Prostate gland (tissue), 2 donors: ENCODE measurements around the gene SEPTIN2.

Experiments used
- POLR2AphosphoS5 ChIP-seq: sonication (generic); formaldehyde crosslinking; IDR thresholded peaks from one replicate; pipeline ENCODE4 v1.6.1; 2017; ENCODE audit warnings: antibody characterized with exemption
- TF ChIP-seq, protein P1 (sequence below), 4 experiments: fragments of 200-600 bp in 2 of 4; fragments of 450-650 bp in 2 of 4; sonication (generic) in 2 of 4; IDR thresholded peaks; 1 replicate in 3 of 4; 2 replicates in 1 of 4; pipeline ENCODE4 v1.5.1; 2016 to 2019; ENCODE audit warnings: antibody characterized with exemption in 4 of 4, mild to moderate bottlenecking in 2 of 4, moderate library complexity in 2 of 4

DNA sequence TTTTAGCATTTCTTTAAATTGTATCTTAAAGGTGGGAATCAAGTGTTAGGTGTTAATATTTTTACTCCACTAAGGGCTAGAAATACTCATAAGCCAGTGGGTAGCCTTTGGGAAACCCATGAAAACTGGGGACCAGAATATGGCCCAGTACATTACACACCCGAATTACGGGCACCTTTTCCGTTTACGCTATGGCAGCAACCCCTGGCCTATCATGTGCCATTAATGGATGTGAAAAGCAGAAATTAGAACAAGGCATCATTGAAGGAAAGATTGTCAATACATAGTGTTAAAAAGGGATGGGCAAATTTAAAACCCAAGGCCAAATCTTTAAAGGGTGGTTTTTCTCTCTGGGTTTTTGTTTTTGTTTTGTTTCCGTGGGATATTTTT, 41.1 kb downstream of the SEPTIN2 start:
- TF ChIP-seq, protein P1, sequence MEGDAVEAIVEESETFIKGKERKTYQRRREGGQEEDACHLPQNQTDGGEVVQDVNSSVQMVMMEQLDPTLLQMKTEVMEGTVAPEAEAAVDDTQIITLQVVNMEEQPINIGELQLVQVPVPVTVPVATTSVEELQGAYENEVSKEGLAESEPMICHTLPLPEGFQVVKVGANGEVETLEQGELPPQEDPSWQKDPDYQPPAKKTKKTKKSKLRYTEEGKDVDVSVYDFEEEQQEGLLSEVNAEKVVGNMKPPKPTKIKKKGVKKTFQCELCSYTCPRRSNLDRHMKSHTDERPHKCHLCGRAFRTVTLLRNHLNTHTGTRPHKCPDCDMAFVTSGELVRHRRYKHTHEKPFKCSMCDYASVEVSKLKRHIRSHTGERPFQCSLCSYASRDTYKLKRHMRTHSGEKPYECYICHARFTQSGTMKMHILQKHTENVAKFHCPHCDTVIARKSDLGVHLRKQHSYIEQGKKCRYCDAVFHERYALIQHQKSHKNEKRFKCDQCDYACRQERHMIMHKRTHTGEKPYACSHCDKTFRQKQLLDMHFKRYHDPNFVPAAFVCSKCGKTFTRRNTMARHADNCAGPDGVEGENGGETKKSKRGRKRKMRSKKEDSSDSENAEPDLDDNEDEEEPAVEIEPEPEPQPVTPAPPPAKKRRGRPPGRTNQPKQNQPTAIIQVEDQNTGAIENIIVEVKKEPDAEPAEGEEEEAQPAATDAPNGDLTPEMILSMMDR (IDR thresholded peaks at IDR 0.05), result no peak
- TF ChIP-seq POLR2AphosphoS5, result no peak
